DMS79 treated with DMSO at 0.1 percent for 48 hours (cell line): ENCODE measurements around the gene SLC45A2.
"Not testable (repeated sequence)": the region's sequence is repeated elsewhere in the genome, so short reads cannot be mapped to it uniquely, and the experiment has no call there.

Experiments
- DNase-seq: peaks from one replicate; lab custom pipeline; 2025; lab: John Stamatoyannopoulos, UW

The SLC45A2 gene

DNA sequence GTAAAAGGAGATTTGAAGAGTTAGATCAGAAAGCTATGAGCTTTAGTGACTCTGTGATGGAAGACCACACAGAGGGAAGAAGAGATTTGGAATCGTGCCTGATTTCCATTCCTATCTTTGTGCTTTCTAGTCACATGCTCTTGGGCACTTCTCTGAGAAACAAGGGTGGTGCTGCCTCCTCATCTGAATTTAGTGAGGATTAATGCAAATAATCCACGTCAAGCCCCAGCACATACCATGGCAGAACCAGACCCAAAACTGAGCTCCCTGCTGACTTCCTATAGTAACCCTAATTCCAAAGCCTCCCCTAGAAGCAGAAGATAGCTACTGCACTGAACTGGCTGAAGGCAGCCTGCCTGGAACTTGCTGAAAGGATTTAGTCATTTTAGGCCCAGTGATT lies 17.7 kb downstream of the SLC45A2 start:
- no peak for DNase-seq

GRCh38 chr5:33964132-33964700 lies 20.3 kb downstream of the SLC45A2 start:
- no peak for DNase-seq

DNA sequence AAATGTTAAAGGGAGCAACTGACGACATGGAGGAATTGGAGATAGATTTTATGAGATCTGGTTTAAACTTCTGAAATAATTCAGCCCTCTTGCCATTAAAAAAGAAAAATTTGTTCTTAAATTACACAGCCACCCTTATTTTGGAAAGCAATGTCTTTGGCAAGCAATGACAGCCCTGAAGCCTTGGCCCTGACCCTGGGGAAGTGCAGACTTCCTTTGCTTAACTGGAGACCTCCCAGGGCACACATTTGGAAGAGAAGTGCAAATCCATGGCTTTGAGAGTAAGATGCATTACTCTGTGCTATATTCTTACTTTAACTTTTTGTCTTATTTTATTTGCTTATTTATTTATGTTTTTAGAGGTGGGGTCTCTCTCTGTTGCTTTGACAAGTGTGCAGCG lies 26.3 kb downstream of the SLC45A2 start:
- no peak for DNase-seq

GRCh38 chr5:33957577-33958150 lies 26.8 kb downstream of the SLC45A2 start:
- no peak for DNase-seq

- not testable (repeated sequence) for DNase-seq
Measured at GRCh38 chr5:33952175-33952574, 32.3 kb downstream of the SLC45A2 start.

DNA sequence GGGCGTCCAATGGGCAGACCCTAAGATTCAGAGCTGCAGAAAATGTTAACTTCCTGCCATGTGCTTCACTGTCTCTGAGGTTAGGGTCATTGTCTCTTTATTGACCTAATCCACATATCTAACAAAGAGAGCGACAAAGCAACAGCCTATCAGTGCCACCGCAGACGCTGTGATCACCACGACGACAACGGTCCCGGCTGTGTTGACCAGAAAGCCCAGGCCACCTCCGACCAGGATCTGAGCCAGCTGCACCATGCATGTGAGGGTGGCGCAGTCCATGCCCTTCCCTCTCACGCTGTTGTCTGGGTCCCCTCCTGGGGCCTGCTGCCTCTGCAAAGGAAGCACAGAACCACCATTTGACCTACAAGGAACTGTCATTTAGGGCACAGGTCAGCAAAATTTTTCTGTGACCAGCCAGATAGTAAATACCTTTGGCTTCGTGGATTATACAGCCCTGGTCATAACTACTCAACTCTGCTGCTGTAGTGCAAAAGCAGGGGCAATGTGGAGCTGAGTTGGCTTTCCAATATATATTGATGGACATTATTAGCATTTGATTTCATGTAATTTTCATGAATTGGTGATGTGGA lies 39.9 kb downstream of the SLC45A2 start:
- DNase-seq = no peak

DNA sequence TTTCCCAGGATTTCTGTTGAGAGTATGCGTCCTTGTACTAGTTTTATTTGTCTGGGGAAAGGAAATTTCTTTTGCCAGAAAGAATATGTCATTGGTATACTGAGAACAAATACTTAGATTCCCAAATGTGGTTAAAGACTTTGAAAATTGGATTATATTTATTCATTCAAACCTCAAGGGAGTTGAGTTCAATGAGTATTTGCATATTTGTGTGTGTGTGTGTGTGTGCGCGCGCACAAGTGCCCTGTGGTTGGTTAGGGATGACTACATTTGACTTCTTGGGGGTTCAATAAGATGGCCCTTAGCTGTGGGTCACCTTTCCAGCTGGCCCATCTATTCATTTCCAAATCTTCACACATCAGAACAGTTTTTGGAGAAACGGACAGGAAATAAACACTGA lies 43.4 kb downstream of the SLC45A2 start:
- DNase-seq = no peak

- DNase-seq = no peak
Measured at GRCh38 chr5:33939556-33940262, 44.8 kb downstream of the SLC45A2 start.

DNA sequence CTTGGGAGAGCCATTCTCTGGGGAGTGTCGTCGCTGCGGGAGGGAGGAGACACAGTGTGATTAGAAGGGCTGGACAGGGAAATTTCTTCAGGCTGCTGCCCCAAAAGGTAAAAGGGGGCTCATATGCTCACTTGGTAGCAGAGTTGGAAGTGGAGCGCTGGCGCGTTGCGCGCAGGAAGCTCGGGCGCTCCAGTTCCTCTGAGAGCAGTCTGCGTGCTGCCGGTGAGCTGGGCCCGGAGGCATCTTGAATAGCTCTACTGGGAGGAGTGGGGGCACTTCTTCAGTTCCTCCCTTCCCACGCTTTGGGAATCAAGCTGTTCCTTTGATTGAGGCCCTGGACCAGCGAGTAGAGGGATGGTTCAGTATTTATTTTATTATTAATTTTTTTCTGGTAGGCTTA lies 45.6 kb downstream of the SLC45A2 start:
- no peak for DNase-seq

GRCh38 chr5:33938507-33938796 lies 46.0 kb downstream of the SLC45A2 start:
- no peak for DNase-seq

- DNase-seq = no peak
Measured at GRCh38 chr5:33937707-33938506, 46.6 kb downstream of the SLC45A2 start.

- DNase-seq = no peak
Measured at GRCh38 chr5:33937017-33937706, 47.3 kb downstream of the SLC45A2 start.

- DNase-seq = no peak
Measured at GRCh38 chr5:33936381-33937016, 48.0 kb downstream of the SLC45A2 start, which contains the start of gene RXFP3. RXFP3 (plus strand) TSS chr5:33936386; CDS start chr5:33936741, 355 bp downstream.

DNA sequence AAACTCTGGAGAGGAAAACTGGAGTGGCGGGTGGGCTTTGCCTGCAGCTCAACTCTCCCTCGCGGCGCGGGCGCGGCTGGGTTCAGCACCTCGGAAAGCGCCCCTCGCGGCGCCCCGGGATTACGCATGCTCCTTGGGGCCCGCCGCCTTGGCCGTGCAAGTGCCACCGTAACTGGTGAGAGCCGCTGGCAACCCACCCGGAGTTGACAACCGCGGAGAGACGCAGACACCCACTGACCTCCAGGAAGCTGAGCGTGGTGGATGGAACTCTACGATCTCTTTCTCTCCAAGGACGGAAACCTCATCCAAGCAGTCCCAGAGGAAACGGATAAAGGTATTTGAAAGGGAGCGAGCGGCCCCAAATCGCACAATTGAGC lies 48.5 kb downstream of the SLC45A2 start:
- peak; percentile 21 for DNase-seq

DNA sequence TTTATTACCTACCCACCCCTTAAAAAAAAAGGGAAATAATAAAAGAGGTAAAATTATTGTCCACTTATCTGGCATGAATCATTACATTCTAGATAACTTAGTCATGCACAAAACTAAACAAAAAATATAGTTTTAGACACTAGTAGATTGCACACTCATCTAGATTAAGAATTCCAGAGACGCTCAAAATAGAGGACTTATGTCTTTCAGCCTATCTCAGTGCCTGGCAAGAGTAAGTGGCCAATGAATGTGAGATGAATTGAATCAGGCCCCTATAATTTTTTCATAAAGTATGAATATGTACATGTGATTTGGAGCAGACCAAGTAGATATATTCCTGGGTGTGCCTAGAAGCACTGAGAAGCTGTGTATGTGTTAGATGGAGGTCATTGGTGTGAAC lies 50.3 kb downstream of the SLC45A2 start:
- DNase-seq = no peak

- no peak for DNase-seq
Measured at GRCh38 chr5:33933723-33934169, 50.7 kb downstream of the SLC45A2 start.

- no peak for DNase-seq
Measured at GRCh38 chr5:33931136-33931535, 53.4 kb downstream of the SLC45A2 start.

GRCh38 chr5:33929925-33930690 lies 54.4 kb downstream of the SLC45A2 start:
- DNase-seq = no peak

- DNase-seq = no peak
Measured at GRCh38 chr5:33928283-33928682, 56.2 kb downstream of the SLC45A2 start.

DNA sequence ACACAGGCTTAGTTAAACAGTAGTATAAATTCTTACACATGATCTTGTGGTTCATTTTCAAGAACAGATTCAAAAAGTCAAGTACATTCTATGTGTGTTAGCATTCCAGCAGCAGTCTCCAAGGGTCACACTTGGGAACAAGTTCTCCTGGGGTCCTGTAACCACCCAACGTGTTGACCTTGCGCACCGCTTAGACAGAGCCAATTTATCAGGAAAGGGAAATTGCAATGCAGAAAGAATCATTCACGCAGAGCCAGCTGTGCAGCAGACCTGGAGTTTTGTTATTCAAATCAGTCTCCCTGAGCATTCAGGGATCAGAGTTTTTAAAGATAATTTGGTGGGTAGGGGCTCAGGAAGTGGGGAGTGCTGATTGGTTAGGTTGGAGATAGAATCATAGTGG lies 56.8 kb downstream of the SLC45A2 start:
- no peak for DNase-seq

- no peak for DNase-seq
Measured at GRCh38 chr5:33925278-33925677, 59.2 kb downstream of the SLC45A2 start.
